B cell (primary cell): ENCODE data around the gene DMPK. TPM values are rescaled to one million over a fixed set of nuclear protein-coding genes. Genes with fewer than 3 reads are reported as not detected.

Source experiments
- ATAC-seq: fragments of 200-7000 bp; cut with Tn5 transposase; one replicate; pipeline ENCODE4 v1.10.0; 2021; ENCODE audit warnings: low read depth, mild to moderate bottlenecking, moderate number of reproducible peaks, moderate library complexity
- CTCF ChIA-PET: fragments of 350-600 bp; sonication (Branson Sonifier 250); formaldehyde crosslinking; loops from one replicate; lab custom pipeline; 2021; ENCODE audit warnings: antibody characterized with exemption, inconsistent platforms; lab: Charles Lee
- POLR2A ChIA-PET: fragments of 350-600 bp; sonication (Branson Sonifier 250); formaldehyde crosslinking; loops from one replicate; lab custom pipeline; 2021; ENCODE audit warnings: antibody characterized with exemption; lab: Charles Lee
- DNase-seq: peaks from one replicate; pipeline ENCODE4 v3.0.0; 2013
- H2AFZ ChIP-seq: 2 replicates; pipeline ENCODE4 v1.6.1; 2012; ENCODE audit warnings: mild to moderate bottlenecking, low read depth, low read length; ENCODE audit not compliant: insufficient read depth, poor library complexity, severe bottlenecking
- H3K27ac ChIP-seq, 2 donors: 1 replicate in 1 of 2; 2 replicates in 1 of 2; pipeline ENCODE4 v1.5.1; 2012 to 2013; ENCODE audit warnings: low read length in 2 of 2, mild to moderate bottlenecking in 2 of 2, moderate library complexity in 1 of 2
- H3K27me3 ChIP-seq, 4 experiments: fragments of 200-600 bp in 1 of 4; sonication (generic) in 1 of 4; replicated peaks in 1 of 4; 1 replicate in 2 of 4; 2 replicates in 2 of 4; pipeline versions ENCODE4 v1.6.1 to v1.7.0; 2013 to 2016; ENCODE audit warnings: low read length in 3 of 4, mild to moderate bottlenecking in 2 of 4, mixed read lengths in 1 of 4, moderate library complexity in 1 of 4; ENCODE audit not compliant: insufficient read depth in 4 of 4, control insufficient read depth in 3 of 4; ENCODE audit errors: control extremely low read depth in 1 of 4
- H3K36me3 ChIP-seq, 2 experiments: replicated peaks in 1 of 2; 1 replicate in 1 of 2; 2 replicates in 1 of 2; pipeline versions ENCODE4 v1.6.1 to v1.7.1; 2013; ENCODE audit warnings: low read length in 1 of 2; ENCODE audit not compliant: insufficient read depth in 2 of 2, control insufficient read depth in 1 of 2; ENCODE audit errors: control extremely low read depth in 1 of 2, extremely low read depth in 1 of 2
- H3K4me1 ChIP-seq, 2 donors: fragments of 200-600 bp in 1 of 2; sonication (generic) in 1 of 2; 1 replicate in 1 of 2; 2 replicates in 1 of 2; pipeline versions ENCODE4 v1.5.1 to v1.6.1; 2013 to 2017; ENCODE audit warnings: low read length in 2 of 2; ENCODE audit not compliant: control insufficient read depth in 2 of 2, insufficient read depth in 2 of 2
- H3K4me2 ChIP-seq: replicated peaks from 2 replicates; pipeline ENCODE3; 2012; ENCODE audit warnings: mild to moderate bottlenecking, low read depth, low read length; ENCODE audit not compliant: poor library complexity, severe bottlenecking
- H3K4me3 ChIP-seq, 5 experiments: fragments of 200-600 bp in 1 of 5; sonication (generic) in 1 of 5; 1 replicate in 3 of 5; 2 replicates in 2 of 5; pipeline versions ENCODE4 v1.5.1 to v1.7.0; 2011 to 2016; ENCODE audit warnings: low read length in 4 of 5, mild to moderate bottlenecking in 4 of 5, low read depth in 2 of 5, control low read depth in 1 of 5, moderate library complexity in 1 of 5; ENCODE audit not compliant: insufficient read depth in 1 of 5; ENCODE audit errors: control extremely low read depth in 1 of 5, extremely low read depth in 1 of 5
- H3K79me2 ChIP-seq: fragments of 200-600 bp; sonication (generic); one replicate; pipeline ENCODE4 v1.6.0; 2016; ENCODE audit warnings: low read length; ENCODE audit not compliant: control insufficient read depth, insufficient read depth
- H3K9ac ChIP-seq: fragments of 200-600 bp; sonication (generic); 2 replicates; pipeline ENCODE4 v1.6.1; 2017; ENCODE audit warnings: mild to moderate bottlenecking, low read length, moderate library complexity
- H3K9me3 ChIP-seq, 3 donors: one replicate each; pipeline versions ENCODE4 v1.6.1 to v1.7.1; 2013; ENCODE audit warnings: low read length in 2 of 3; ENCODE audit not compliant: control insufficient read depth in 2 of 3, insufficient read depth in 1 of 3; ENCODE audit errors: control extremely low read depth in 1 of 3
- H4K20me1 ChIP-seq: 2 replicates; pipeline ENCODE4 v1.6.0; 2012; ENCODE audit warnings: mild to moderate bottlenecking, low read length; ENCODE audit not compliant: insufficient read depth, control insufficient read depth, poor library complexity, severe bottlenecking
- H3K27ac Mint-ChIP-seq: one replicate; pipeline ENCODE4 v1.8.0; 2021; ENCODE audit warnings: mixed read lengths
- H3K27me3 Mint-ChIP-seq: one replicate; pipeline ENCODE4 v1.8.0; 2021; ENCODE audit warnings: mixed read lengths
- H3K4me1 Mint-ChIP-seq: one replicate; pipeline ENCODE4 v1.8.0; 2021; ENCODE audit warnings: mixed read lengths
- H3K4me3 Mint-ChIP-seq: one replicate; pipeline ENCODE4 v1.8.0; 2021; ENCODE audit warnings: mixed read lengths
- H3K9me3 Mint-ChIP-seq: one replicate; pipeline ENCODE4 v1.8.0; 2022; ENCODE audit warnings: mixed read lengths; ENCODE audit not compliant: insufficient read depth
- EZH2 ChIP-seq: IDR thresholded peaks from 2 replicates; pipeline ENCODE4 v1.6.1; 2012; ENCODE audit warnings: borderline replicate concordance, low read depth, mild to moderate bottlenecking, moderate library complexity, low read length; ENCODE audit not compliant: insufficient read depth, poor library complexity, severe bottlenecking
- WGBS: methylation state at CpG from one replicate; pipeline ENCODE4 v1.1.5; 2013; ENCODE audit warnings: missing lambda C conversion rate; ENCODE audit not compliant: insufficient coverage; 5-methylcytosine and 5-hydroxymethylcytosine counted together
- intact Hi-C: fragments of 100-400 bp; cut with micrococcal nuclease; formaldehyde crosslinking; loops from one replicate; pipeline ENCODE4 v1.10.0; 2022
- polyA plus RNA-seq: library from polyadenylated mRNA; depleted of rRNA; stranded (reverse); fragments of >200 nt; gene quantifications from 2 replicates; pipeline ENCODE4 v1.2.3, GENCODE V29; 2012
- total RNA-seq, 2 donors: library from RNA; stranded (reverse); fragments of 120-200 nt in 1 of 2; gene quantifications; 1 replicate in 1 of 2; 2 replicates in 1 of 2; pipeline versions ENCODE4 v1.2.3 to v1.2.4, GENCODE V29; 2013 to 2022
- TF ChIP-seq, protein P1 (sequence below): fragments of 200-600 bp; IDR thresholded peaks from one replicate; pipeline ENCODE4 v1.8.0; 2022; ENCODE audit warnings: antibody characterized with exemption, mild to moderate bottlenecking

The DMPK gene
- total and polyA plus RNA-seq, 2 donors (not counting 1 experiment from before 2014, with no cell fraction given) = 28.7 to 58.3 TPM

DNA sequence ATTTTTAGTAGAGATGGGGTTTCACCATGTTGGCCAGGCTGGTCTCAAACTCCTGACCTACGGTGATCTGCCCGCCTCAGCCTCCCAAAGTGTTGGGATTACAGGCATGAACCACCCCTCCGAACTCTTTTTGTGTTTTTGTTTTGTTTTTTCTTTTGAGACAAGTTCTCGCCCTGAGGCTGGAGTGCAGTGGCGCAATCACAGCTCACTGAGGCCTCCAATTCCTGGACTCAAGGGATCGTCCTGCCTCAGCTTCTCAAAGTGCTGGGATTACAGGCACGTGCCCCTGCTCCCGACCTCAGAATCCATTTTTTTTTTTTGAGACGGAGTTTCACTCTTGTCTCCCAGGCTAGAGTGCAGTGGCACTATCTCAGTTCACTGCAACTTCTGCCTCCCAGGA is 24.6 kb downstream of the DMPK start:
- Histone ChIP-seq H3K9ac (no peak overlapping the region), H3K4me2 (no peak overlapping the region), H3K27me3 (peaks cover 0 to 5% (median 0%) of the 10 kb centered on the region in 4 experiments), H3K9me3 (no peaks in the 10 kb centered on the region), H3K4me3 (no peak overlapping the region), H3K36me3 (no peaks in the 10 kb centered on the region), H4K20me1 (no peaks in the 10 kb centered on the region), H3K27ac (no peak overlapping the region), H2AFZ (no peak overlapping the region), H3K4me1 (no peaks in the 10 kb centered on the region), H3K79me2 (no peaks in the 10 kb centered on the region)
- TF ChIP-seq EZH2 = no peak
- TF ChIP-seq, protein P1, sequence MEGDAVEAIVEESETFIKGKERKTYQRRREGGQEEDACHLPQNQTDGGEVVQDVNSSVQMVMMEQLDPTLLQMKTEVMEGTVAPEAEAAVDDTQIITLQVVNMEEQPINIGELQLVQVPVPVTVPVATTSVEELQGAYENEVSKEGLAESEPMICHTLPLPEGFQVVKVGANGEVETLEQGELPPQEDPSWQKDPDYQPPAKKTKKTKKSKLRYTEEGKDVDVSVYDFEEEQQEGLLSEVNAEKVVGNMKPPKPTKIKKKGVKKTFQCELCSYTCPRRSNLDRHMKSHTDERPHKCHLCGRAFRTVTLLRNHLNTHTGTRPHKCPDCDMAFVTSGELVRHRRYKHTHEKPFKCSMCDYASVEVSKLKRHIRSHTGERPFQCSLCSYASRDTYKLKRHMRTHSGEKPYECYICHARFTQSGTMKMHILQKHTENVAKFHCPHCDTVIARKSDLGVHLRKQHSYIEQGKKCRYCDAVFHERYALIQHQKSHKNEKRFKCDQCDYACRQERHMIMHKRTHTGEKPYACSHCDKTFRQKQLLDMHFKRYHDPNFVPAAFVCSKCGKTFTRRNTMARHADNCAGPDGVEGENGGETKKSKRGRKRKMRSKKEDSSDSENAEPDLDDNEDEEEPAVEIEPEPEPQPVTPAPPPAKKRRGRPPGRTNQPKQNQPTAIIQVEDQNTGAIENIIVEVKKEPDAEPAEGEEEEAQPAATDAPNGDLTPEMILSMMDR = no peak
- ATAC-seq (no peak), DNase-seq (no peak)
- 88% methylated on average over 6 of the region's 9 CpGs for WGBS
- no peak overlapping the region for H3K27ac Mint-ChIP-seq
- intact Hi-C loops = no loop called here
- no peak overlapping the region for H3K4me3 Mint-ChIP-seq
- no peaks in the 10 kb centered on the region for H3K9me3 Mint-ChIP-seq
- H3K27me3 Mint-ChIP-seq = peaks cover 9% of the 10 kb centered on the region
- POLR2A ChIA-PET = no interaction called here
- CTCF ChIA-PET = no interaction called here
- no peaks in the 10 kb centered on the region for H3K4me1 Mint-ChIP-seq

DNA sequence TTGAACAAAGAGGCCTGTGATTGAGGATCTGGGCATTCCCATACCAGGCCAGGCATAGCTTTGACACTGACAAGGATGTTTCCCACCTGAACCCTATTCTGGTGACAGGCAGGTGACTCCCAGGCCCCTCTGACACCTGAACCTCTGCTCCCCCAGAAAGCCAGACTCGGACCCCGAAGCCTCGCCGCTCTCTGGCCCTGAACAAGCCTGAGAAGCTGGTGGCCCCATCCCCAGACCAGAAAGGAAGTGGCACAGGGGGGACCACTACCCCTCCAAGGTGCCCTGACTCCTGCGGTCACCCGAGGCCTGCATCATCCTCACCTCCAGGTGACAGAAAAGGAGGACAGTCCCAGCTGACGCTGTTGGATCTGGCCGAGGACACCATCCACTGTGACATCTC is 28.0 kb downstream of the DMPK start:
- intact Hi-C loops = no loop called here
- peaks cover 7% of the 10 kb centered on the region for H3K27me3 Mint-ChIP-seq
- Histone ChIP-seq H3K79me2 (no peaks in the 10 kb centered on the region), H3K9ac (no peak overlapping the region), H3K4me1 (no peaks in the 10 kb centered on the region), H3K4me2 (no peak overlapping the region), H3K4me3 (no peak overlapping the region), H3K27me3 (peaks cover 0 to 2% (median 0%) of the 10 kb centered on the region in 4 experiments), H3K36me3 (no peaks in the 10 kb centered on the region), H3K9me3 (no peaks in the 10 kb centered on the region), H3K27ac (no peak overlapping the region), H2AFZ (no peak overlapping the region), H4K20me1 (no peaks in the 10 kb centered on the region)
- WGBS = 94% methylated on average over 8 of the region's 8 CpGs
- CTCF ChIA-PET = no interaction called here
- H3K4me3 Mint-ChIP-seq = no peak overlapping the region
- ATAC-seq (no peak), DNase-seq (no peak)
- no peaks in the 10 kb centered on the region for H3K4me1 Mint-ChIP-seq
- H3K27ac Mint-ChIP-seq = no peak overlapping the region
- H3K9me3 Mint-ChIP-seq = no peaks in the 10 kb centered on the region
- POLR2A ChIA-PET = no interaction called here
- no peak for TF ChIP-seq EZH2
- TF ChIP-seq, protein P1 = no peak
